Endothelial cell (in vitro differentiated cells): ENCODE results near the gene UNK. TPM values are rescaled to one million over a fixed set of nuclear protein-coding genes. Genes with fewer than 3 reads are reported as not detected.

Experiments
- DNase-seq: peaks from one replicate; pipeline ENCODE4 v3.0.0; 2021; ENCODE audit warnings: low spot score
- H3K27ac Mint-ChIP-seq: one replicate; pipeline ENCODE4 v1.8.0; 2021; ENCODE audit warnings: mixed read lengths, inconsistent platforms; ENCODE audit not compliant: unreplicated experiment
- H3K27me3 Mint-ChIP-seq: one replicate; pipeline ENCODE4 v1.8.0; 2021; ENCODE audit warnings: mild to moderate bottlenecking, moderate library complexity, mixed read lengths, inconsistent platforms; ENCODE audit not compliant: unreplicated experiment
- H3K36me3 Mint-ChIP-seq: one replicate; pipeline ENCODE4 v1.8.0; 2021; ENCODE audit warnings: mild to moderate bottlenecking, low read depth, mixed read lengths, inconsistent platforms; ENCODE audit not compliant: unreplicated experiment
- H3K4me1 Mint-ChIP-seq: one replicate; pipeline ENCODE4 v1.8.0; 2021; ENCODE audit warnings: mild to moderate bottlenecking, mixed read lengths, inconsistent platforms; ENCODE audit not compliant: unreplicated experiment
- H3K4me3 Mint-ChIP-seq: one replicate; pipeline ENCODE4 v1.8.0; 2021; ENCODE audit warnings: mild to moderate bottlenecking, mixed read lengths, inconsistent platforms; ENCODE audit not compliant: unreplicated experiment
- H3K9me3 Mint-ChIP-seq: one replicate; pipeline ENCODE4 v1.8.0; 2021; ENCODE audit warnings: mixed read lengths, inconsistent platforms; ENCODE audit not compliant: unreplicated experiment
- total RNA-seq: library from RNA; stranded (reverse); fragmentation: NEBNext Ultra II Directional; extraction: Animal tissue kit (Norgen Biotek cat#: 25700); gene quantifications from one replicate; pipeline ENCODE4 v1.2.1, GENCODE V29; 2021; ENCODE audit not compliant: unreplicated experiment
- TF ChIP-seq, protein P1 (sequence below): fragments of 200-600 bp; sonication (generic); IDR thresholded peaks from one replicate; pipeline ENCODE4 v1.5.0; 2021; ENCODE audit warnings: antibody characterized with exemption; ENCODE audit not compliant: unreplicated experiment

The UNK gene
- total RNA-seq, 1 donor from 2014 or later, result 28.8 TPM

DNA sequence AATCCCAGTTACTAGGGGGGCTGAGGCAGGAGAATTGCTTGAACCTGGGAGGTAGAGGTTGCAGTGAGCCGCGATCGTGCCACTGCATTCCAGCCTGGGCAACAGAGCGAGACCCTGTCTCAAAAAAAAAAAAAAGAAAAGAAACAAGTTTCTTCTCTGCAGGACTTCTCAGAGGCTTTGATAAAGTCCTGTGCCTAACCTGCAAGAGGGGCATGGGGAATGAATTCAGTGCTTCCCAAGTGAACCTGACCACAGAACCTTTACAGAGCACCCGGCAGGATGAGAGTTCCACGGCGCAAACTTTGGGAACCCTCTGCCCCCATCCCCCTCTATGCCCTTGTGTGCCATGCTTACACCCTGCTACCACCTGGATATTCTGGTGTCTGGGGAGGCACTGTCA lies 45.4 kb upstream of the UNK start:
- TF ChIP-seq, protein P1, sequence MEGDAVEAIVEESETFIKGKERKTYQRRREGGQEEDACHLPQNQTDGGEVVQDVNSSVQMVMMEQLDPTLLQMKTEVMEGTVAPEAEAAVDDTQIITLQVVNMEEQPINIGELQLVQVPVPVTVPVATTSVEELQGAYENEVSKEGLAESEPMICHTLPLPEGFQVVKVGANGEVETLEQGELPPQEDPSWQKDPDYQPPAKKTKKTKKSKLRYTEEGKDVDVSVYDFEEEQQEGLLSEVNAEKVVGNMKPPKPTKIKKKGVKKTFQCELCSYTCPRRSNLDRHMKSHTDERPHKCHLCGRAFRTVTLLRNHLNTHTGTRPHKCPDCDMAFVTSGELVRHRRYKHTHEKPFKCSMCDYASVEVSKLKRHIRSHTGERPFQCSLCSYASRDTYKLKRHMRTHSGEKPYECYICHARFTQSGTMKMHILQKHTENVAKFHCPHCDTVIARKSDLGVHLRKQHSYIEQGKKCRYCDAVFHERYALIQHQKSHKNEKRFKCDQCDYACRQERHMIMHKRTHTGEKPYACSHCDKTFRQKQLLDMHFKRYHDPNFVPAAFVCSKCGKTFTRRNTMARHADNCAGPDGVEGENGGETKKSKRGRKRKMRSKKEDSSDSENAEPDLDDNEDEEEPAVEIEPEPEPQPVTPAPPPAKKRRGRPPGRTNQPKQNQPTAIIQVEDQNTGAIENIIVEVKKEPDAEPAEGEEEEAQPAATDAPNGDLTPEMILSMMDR, result no peak
- no peak overlapping the region for H3K27ac Mint-ChIP-seq
- no peaks in the 10 kb centered on the region for H3K36me3 Mint-ChIP-seq
- H3K9me3 Mint-ChIP-seq, result no peaks in the 10 kb centered on the region
- no peaks in the 10 kb centered on the region for H3K4me1 Mint-ChIP-seq
- DNase-seq, result no peak
- peaks cover 3% of the 10 kb centered on the region for H3K27me3 Mint-ChIP-seq
- H3K4me3 Mint-ChIP-seq, result no peak overlapping the region

DNA sequence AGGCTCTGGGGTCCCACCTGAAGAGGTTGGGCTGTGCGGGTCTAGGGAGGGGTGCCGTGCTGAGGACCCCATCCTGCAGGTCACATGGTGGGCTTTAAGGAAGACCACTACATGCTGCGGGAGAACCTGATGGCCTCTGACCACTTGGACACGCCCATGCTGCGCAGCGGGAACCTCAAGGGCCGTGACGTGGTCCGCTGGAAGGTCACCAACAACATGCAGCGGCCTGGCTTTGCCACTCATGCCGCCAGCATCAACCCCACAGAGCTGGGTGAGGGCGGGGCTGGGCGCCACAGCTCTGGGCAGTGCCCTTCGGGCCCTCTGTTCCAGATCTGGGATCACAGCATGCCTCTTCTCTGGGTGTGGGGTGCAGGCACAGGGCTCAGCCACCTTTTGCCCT lies 44.8 kb upstream of the UNK start:
- Mint-ChIP-seq H3K4me1 (no peaks in the 10 kb centered on the region), H3K36me3 (no peaks in the 10 kb centered on the region), H3K27ac (no peak overlapping the region), H3K4me3 (no peak overlapping the region), H3K27me3 (peaks cover 3% of the 10 kb centered on the region), H3K9me3 (no peaks in the 10 kb centered on the region)
- TF ChIP-seq, protein P1, result no peak
- DNase-seq, result no peak

DNA sequence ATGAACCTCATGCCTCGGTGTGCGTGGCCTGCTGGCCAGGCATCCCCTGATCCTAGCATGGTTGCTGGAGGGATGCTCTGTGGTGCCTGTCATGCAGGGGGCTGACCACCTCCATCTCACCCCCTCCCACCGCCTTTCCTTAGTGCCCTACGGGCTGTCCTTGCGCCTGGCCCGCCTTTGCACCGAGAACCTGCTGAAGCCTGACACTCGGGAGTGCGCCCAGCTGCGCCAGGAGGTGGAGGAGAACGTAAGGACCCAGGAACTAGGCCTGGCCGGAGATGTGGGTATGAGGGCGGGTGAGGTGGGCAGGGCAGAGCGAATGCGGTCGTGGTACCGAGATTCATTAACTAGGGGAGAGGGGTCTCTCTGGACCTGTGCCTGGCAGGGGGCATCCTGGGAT lies 44.4 kb upstream of the UNK start:
- no peak overlapping the region for H3K4me3 Mint-ChIP-seq
- H3K27ac Mint-ChIP-seq, result no peak overlapping the region
- TF ChIP-seq, protein P1, result no peak
- peaks cover 3% of the 10 kb centered on the region for H3K27me3 Mint-ChIP-seq
- no peaks in the 10 kb centered on the region for H3K9me3 Mint-ChIP-seq
- H3K4me1 Mint-ChIP-seq, result no peaks in the 10 kb centered on the region
- H3K36me3 Mint-ChIP-seq, result no peaks in the 10 kb centered on the region
- no peak for DNase-seq

DNA sequence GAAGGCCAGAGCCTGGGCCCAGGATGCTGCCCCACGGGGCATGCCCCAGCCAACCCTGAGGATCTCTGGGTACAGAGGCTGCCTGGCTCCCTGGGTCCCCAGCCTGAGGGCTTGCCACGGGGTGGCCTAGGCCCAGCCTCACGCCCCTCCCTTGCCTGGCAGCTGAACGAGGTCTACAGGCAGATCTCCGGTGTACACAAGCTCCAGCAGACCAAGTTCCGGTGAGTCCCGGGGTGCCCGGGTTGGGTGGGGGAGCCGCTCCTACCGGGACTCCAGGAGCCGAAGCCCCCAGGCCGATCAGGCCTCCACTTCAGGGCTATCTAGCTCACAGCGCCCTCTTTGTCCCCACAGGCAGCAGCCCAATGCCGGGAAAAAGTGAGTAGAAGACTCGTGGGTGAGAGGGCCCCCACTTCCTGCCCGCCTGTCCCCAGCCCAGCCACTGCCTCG lies 44.0 kb upstream of the UNK start:
- Mint-ChIP-seq H3K27ac (no peak overlapping the region), H3K36me3 (no peaks in the 10 kb centered on the region), H3K27me3 (peaks cover 3% of the 10 kb centered on the region), H3K9me3 (no peaks in the 10 kb centered on the region), H3K4me1 (no peaks in the 10 kb centered on the region), H3K4me3 (no peak overlapping the region)
- TF ChIP-seq, protein P1, result no peak
- no peak for DNase-seq

DNA sequence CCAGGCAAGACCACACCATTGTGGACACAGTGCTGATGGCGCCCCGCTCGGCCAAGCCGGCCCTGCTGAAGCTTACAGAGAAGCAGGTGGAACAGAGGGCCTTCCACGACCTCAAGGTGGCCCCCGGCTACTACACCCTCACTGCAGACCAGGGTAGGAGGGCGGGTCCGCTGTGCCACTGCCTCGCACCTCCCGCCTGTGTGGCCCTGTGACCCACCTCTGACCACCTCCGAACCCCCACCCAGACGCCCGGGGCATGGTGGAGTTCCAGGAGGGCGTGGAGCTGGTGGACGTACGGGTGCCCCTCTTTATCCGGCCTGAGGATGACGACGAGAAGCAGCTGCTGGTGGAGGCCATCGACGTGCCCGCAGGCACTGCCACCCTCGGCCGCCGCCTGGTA lies 42.3 kb upstream of the UNK start:
- H3K4me1 Mint-ChIP-seq, result no peaks in the 10 kb centered on the region
- TF ChIP-seq, protein P1, result no peak
- no peaks in the 10 kb centered on the region for H3K27me3 Mint-ChIP-seq
- no peaks in the 10 kb centered on the region for H3K9me3 Mint-ChIP-seq
- H3K27ac Mint-ChIP-seq, result no peak overlapping the region
- no peak overlapping the region for H3K4me3 Mint-ChIP-seq
- no peaks in the 10 kb centered on the region for H3K36me3 Mint-ChIP-seq
- no peak for DNase-seq
